GM18511 (cell line): ENCODE measurements around the gene SH3RF2.
A peak's percentile ranks its signal among the peaks of the same experiment; 100 is the strongest.
"Not testable (repeated sequence)": the region's sequence is repeated elsewhere in the genome, so short reads cannot be mapped to it uniquely, and the experiment has no call there.

Experiments used
- ATAC-seq: cut with Tn5 transposase; IDR thresholded peaks from one replicate; pipeline ENCODE4 v1.9.1; 2021; ENCODE audit warnings: mild to moderate bottlenecking, moderate library complexity; ENCODE audit not compliant: unreplicated experiment

Gene SH3RF2, protein sequence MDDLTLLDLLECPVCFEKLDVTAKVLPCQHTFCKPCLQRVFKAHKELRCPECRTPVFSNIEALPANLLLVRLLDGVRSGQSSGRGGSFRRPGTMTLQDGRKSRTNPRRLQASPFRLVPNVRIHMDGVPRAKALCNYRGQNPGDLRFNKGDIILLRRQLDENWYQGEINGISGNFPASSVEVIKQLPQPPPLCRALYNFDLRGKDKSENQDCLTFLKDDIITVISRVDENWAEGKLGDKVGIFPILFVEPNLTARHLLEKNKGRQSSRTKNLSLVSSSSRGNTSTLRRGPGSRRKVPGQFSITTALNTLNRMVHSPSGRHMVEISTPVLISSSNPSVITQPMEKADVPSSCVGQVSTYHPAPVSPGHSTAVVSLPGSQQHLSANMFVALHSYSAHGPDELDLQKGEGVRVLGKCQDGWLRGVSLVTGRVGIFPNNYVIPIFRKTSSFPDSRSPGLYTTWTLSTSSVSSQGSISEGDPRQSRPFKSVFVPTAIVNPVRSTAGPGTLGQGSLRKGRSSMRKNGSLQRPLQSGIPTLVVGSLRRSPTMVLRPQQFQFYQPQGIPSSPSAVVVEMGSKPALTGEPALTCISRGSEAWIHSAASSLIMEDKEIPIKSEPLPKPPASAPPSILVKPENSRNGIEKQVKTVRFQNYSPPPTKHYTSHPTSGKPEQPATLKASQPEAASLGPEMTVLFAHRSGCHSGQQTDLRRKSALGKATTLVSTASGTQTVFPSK

GRCh38 chr5:145936401-145937131, at the start of gene SH3RF2:
Gene SH3RF2, plus strand, starts transcription at chr5:145936578. Its CDS starts 1,351 bp downstream, at chr5:145937929.
- ATAC-seq = peak; percentile 56

DNA sequence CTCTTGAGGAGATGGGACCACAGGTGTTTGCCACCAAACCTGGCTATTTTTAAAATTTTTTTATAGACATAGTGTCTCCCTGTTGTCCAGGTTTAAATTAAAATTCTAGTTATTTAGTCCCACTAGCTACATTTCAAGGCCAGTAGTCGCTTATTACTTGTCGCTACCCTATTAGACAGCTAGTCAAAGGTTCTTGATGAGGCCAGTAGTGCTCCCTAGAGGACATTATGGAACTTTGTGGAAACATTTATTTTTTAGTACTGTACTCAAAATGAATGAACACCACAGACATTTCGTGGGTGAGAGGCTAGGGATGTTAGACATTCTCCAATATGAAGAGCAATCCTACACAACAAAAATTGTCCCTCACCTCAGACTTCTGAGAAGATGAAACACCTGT, 49.2 kb upstream of the SH3RF2 start:
- no peak for ATAC-seq

DNA sequence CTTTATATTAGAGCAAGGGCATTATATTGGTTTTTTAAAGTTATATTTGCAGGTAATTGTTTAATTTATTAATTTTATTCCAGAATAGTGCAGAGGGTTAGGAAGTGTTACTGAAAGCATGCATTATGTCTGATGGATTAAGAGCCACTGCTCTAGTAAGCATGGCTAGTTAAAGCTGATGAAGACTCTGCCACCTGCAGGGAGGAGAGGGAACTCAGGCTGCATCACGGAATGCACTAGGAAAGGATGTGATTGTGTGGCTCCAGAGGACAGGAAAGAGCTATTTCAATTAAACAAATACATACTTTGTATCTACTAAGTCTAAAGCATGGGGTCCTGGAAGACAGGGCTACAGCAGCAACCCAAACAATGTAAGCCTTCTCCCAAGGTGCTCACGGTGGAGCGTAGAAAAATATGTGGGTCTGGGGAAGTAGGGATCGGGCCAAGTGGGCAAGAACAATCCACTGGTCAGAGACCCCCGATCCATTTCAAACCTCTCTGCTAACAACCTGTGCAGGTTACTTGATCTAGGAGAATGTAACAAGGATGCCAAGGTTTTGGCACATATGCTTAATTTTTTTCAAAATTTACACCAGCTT, 48.3 kb upstream of the SH3RF2 start:
- peak; percentile 57 for ATAC-seq

GRCh38 chr5:145889611-145890010, 46.8 kb upstream of the SH3RF2 start:
- ATAC-seq = no peak

DNA sequence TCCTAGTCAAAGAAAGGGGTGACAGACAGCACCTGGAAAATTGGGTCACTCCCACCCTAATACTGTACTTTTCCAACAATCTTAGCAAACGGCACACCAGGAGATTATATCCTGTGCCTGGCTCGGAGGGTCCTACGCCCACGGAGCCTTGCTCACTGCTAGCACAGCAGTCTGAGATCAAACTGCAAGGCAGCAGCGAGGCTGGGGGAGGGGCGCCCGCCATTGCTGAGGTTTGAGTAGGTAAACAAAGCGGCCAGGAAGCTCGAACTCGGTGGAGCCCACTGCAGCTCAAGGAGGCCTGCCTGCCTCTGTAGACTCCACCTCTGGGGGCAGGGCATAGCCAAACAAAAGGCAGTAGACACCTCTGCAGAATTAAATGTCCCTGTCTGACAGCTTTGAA, 45.0 kb upstream of the SH3RF2 start:
- not testable (repeated sequence) for ATAC-seq

- ATAC-seq = no peak
Measured at GRCh38 chr5:145898171-145898570, 38.2 kb upstream of the SH3RF2 start.

DNA sequence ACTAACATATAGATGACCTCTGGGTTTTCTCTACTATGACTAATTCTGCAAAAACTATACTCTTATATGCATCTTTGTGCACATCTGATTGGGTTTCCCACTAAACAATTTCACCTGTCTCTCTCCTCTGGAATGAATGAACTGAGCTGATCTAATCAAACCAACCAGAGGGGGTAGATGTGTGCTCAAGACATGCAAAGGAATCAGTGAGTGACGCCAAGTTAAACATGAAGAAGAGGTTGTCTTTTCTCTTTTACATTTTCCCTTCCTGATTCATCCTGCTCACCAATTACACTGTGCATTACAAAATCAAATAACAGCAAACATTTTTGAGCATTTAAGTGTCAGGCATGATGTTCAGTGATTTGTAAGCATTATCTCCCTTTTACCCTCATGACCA, 34.0 kb upstream of the SH3RF2 start:
- no peak for ATAC-seq

- no peak for ATAC-seq
Measured at GRCh38 chr5:145903113-145903512, 33.3 kb upstream of the SH3RF2 start.

GRCh38 chr5:145903867-145904266, 32.5 kb upstream of the SH3RF2 start:
- ATAC-seq = no peak

GRCh38 chr5:145904743-145905142, 31.6 kb upstream of the SH3RF2 start:
- ATAC-seq = no peak

GRCh38 chr5:145906401-145906800, 30.0 kb upstream of the SH3RF2 start:
- ATAC-seq = no peak

DNA sequence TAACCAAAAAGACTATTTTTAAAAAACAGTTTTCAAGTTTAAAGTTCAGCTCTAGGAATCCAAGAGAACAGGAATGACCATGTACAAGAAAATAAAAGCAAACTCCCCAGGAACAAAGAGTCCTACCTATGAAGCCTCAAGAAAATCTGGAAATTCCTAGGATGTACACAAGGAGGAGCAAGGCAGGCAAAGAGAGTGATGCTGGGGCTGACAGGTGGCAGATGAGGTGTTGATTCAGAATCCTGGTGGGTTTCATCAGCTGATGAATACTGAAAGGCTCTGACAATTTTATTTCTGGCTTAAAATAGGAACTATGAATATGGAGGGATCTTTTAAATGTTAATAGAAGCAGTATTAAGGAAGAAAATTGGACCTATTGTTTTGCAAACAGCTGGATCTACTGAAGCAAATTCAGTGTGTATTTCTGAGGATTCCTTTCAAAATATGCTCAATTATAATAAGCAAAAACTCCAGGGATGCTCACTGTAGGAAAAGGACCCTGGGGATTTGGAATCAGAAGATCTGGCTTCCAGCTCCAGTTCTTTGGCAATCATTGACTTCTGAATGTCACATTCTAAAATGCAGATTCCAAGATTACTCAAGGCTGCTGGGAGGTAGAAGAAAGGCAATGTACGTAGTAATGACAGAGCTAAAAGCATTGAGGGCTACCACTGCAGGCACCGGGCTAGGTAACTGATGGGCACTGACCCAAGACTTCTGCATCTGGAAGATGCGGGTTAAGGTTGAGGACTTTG, 28.0 kb upstream of the SH3RF2 start:
- no peak for ATAC-seq

DNA sequence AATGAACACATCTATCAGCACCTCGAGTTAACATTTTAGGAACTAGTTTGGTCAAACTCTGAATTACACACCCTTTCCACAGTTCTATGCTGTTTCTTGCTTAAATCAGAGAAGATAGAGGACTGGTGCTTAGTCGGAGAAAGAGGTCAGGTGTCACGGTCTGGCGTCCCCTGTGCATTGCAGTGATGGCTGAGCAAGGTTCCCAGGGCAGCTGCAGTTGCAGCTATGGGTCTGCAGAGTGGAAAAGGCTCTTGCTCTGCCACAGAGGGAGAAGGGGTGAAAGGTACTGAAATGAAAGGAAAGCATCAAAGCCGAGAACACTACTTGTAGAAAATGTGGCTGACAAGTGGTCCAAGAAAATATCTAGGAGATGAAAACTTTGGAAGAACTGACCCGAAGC, 25.2 kb upstream of the SH3RF2 start:
- no peak for ATAC-seq

DNA sequence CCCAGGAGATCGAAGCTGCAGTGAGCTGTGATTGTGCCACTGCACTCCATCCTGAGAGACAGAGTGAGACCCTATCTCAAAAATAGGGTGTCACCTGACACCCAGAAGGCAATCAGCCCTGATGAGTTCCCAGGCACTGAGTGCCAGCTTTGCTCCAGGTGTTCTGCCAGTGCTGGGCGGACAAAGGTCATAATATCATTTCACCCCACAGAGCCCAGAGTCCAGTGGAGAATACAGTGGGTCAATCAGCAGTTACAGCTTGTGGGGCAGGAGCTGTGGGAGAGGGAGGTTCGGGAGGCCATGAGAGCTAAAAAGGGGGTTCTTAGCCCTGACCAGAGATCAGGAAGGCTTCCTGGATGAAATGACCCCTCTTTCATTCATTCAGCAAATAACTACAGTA, 24.4 kb upstream of the SH3RF2 start:
- no peak for ATAC-seq

DNA sequence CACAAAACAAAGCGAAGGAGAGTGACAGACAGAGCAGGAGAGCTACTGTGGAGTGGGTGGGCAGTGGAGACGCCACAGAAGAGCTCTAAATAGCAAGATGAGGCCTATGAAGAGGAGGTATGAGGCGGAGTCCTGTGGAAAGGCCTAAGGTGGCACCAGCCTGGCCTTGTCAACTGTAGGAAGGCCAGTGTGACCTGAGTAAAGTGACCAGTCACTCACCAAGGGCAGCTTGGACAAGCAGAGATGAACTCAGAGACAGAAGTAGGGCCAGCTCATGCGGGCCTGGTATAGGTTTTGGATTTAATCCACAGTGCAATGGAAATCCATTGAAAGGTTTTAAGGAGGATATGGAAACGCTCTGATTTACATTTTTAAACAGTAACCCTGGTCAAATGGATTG, 23.8 kb upstream of the SH3RF2 start:
- no peak for ATAC-seq

GRCh38 chr5:145913701-145914100, 22.7 kb upstream of the SH3RF2 start:
- no peak for ATAC-seq

GRCh38 chr5:145915970-145916638, 20.3 kb upstream of the SH3RF2 start:
- ATAC-seq = no peak

DNA sequence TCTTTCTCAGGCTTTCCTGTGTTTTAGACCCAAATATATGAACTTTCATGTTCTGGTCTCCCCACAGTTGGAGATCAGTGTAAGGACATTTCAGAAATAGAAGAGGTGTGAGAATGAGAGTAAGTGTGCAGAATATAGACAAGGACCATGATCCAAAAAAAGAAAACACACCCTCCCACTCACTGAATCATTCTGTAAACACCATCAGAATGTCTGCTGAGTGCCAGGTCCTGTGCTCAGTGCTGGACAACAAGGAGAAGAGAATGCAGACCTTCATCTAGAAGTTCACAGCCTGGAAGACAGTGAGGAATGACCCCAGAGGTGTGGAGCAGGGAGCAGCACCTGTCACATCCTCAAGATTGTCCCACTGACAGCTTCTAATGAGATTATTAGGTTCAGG, 19.1 kb upstream of the SH3RF2 start:
- ATAC-seq = no peak

GRCh38 chr5:145918397-145918796, 18.0 kb upstream of the SH3RF2 start:
- no peak for ATAC-seq

DNA sequence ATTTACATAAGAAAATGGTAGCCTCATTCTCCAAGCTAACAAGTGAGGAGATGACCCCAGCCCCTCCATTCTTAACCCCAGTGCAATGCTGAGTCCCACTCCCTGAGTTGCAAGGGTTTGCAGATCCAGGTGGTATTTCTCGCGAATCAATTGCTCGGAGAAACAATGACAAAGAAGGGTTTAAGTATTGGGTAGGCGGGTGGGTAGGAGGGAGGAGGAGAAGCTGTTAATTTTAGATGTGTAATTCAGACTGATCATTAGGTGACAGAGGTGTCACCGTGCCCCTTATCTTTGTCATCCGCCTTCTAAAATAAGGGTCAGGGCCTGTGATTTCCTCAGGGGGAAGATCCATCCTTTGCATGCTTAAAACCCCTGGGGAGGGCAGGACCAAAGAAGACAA, 17.0 kb upstream of the SH3RF2 start:
- no peak for ATAC-seq
